Measurements from ENCODE around the gene EVI5L.

DNA sequence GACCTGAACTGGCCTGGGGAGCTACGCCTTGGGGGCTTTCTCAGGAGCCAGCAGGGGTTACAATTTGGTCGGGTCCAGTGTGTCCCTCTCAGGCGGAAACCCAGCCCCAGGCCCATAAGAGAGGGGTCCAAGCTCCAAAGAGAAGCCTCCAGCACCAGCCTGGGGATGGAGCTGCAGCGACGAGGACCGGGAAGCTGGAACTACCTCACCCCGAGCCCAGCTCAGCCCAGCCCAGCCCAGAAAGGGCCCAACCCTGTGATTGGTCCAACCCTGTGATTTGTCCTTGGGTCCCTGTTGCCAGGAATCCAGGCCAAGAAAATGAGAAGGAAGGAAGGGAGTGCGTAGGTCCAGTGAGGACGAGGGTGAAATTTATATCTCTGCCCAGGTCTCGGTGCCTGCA lies 42.9 kb upstream of the EVI5L start:
- TF ChIP-seq EP300 (IDR thresholded peaks at IDR 0.05; ENCODE audit: borderline replicate concordance in 1 of 2, low read depth in 1 of 2, low read length in 1 of 2): no peak
- no peak for TF ChIP-seq EZH2phosphoT487 (IDR thresholded peaks at IDR 0.05; ENCODE audit: borderline replicate concordance, low read depth)
- TF ChIP-seq, protein P1, sequence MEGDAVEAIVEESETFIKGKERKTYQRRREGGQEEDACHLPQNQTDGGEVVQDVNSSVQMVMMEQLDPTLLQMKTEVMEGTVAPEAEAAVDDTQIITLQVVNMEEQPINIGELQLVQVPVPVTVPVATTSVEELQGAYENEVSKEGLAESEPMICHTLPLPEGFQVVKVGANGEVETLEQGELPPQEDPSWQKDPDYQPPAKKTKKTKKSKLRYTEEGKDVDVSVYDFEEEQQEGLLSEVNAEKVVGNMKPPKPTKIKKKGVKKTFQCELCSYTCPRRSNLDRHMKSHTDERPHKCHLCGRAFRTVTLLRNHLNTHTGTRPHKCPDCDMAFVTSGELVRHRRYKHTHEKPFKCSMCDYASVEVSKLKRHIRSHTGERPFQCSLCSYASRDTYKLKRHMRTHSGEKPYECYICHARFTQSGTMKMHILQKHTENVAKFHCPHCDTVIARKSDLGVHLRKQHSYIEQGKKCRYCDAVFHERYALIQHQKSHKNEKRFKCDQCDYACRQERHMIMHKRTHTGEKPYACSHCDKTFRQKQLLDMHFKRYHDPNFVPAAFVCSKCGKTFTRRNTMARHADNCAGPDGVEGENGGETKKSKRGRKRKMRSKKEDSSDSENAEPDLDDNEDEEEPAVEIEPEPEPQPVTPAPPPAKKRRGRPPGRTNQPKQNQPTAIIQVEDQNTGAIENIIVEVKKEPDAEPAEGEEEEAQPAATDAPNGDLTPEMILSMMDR (IDR thresholded peaks at IDR 0.05): no peak
- TF ChIP-seq ELF1 (IDR thresholded peaks at IDR 0.05): no peak
- TF ChIP-seq POLR2AphosphoS5 (IDR thresholded peaks at IDR 0.05; ENCODE audit: low read depth, low read length): no peak
- TF ChIP-seq, protein P2, sequence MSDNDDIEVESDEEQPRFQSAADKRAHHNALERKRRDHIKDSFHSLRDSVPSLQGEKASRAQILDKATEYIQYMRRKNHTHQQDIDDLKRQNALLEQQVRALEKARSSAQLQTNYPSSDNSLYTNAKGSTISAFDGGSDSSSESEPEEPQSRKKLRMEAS (IDR thresholded peaks at IDR 0.05; ENCODE audit: low read depth): no peak
- TF ChIP-seq TAF1 (IDR thresholded peaks at IDR 0.05; ENCODE audit: borderline replicate concordance, low read depth, low read length): no peak
- no peak for TF ChIP-seq RXRA (IDR thresholded peaks at IDR 0.05; ENCODE audit: borderline replicate concordance, low read depth)
- TF ChIP-seq NFIC (IDR thresholded peaks at IDR 0.05; ENCODE audit: borderline replicate concordance): no peak
